Tibial nerve (tissue), 4 donors: ENCODE measurements around the gene NRCAM. TPM values are rescaled to one million over a fixed set of nuclear protein-coding genes. Genes with fewer than 3 reads are reported as not detected.

Experiments
- DNase-seq, 2 donors: peaks; one replicate each; pipeline ENCODE4 v3.0.0-alpha.2; 2019; ENCODE audit warnings: low spot score in 2 of 2
- H3K27ac ChIP-seq, 4 donors: fragments of 200-600 bp; sonication (generic) in 3 of 4; one replicate each; pipeline ENCODE4 v1.5.1; 2017 to 2019; ENCODE audit warnings: mild to moderate bottlenecking in 1 of 4
- H3K27me3 ChIP-seq, 2 donors: fragments of 200-600 bp; sonication (generic) in 1 of 2; one replicate each; pipeline versions ENCODE4 v1.5.1 to v1.6.0; 2017 to 2019
- H3K36me3 ChIP-seq, 3 donors: fragments of 200-600 bp; sonication (generic); one replicate each; pipeline ENCODE4 v1.5.1; 2018 to 2019
- H3K4me1 ChIP-seq, 4 donors: fragments of 200-600 bp; sonication (generic) in 3 of 4; one replicate each; pipeline ENCODE4 v1.5.1; 2017 to 2019
- H3K4me3 ChIP-seq, 4 donors: fragments of 200-600 bp; sonication (generic) in 3 of 4; one replicate each; pipeline ENCODE4 v1.5.1; 2017 to 2019; ENCODE audit warnings: mild to moderate bottlenecking in 1 of 4, moderate library complexity in 1 of 4
- H3K9me3 ChIP-seq, 4 donors: fragments of 200-600 bp; sonication (generic) in 3 of 4; one replicate each; pipeline ENCODE4 v1.5.1; 2017 to 2019
- CTCF ChIP-seq, 5 experiments: fragments of 200-600 bp in 3 of 5; fragments of 450-650 bp in 2 of 5; sonication (generic) in 3 of 5; IDR thresholded peaks; one replicate each; pipeline ENCODE4 v1.5.1; 2016 to 2019; ENCODE audit warnings: antibody characterized with exemption in 5 of 5, mild to moderate bottlenecking in 3 of 5, moderate library complexity in 2 of 5
- EP300 ChIP-seq, 2 donors: sonication (generic); formaldehyde crosslinking; IDR thresholded peaks; one replicate each; pipeline ENCODE4 v1.6.1; 2017; ENCODE audit warnings: antibody characterized with exemption in 2 of 2, mild to moderate bottlenecking in 1 of 2
- POLR2A ChIP-seq, 2 donors: fragments of 450-650 bp; IDR thresholded peaks; one replicate each; pipeline ENCODE4 v1.6.1; 2017; ENCODE audit warnings: antibody characterized with exemption in 2 of 2, mild to moderate bottlenecking in 2 of 2, moderate library complexity in 2 of 2
- WGBS, 2 donors: methylation state at CpG; one replicate each; pipeline ENCODE4 v1.1.5; 2018; 5-methylcytosine and 5-hydroxymethylcytosine counted together
- total RNA-seq, 4 donors: library from RNA; depleted of rRNA; stranded (reverse); fragments of >200 nt; gene quantifications; one replicate each; pipeline ENCODE4 v1.1.0, GENCODE V29; 2016

Gene NRCAM
- total RNA-seq, 4 donors from 2014 or later = 16.5 to 87.4 (median 22.4) TPM

GRCh38 chr7:108450160-108450559 is 6.1 kb downstream of the NRCAM start:
- TF ChIP-seq POLR2A (IDR thresholded peaks at IDR 0.05) (no peak), CTCF (IDR thresholded peaks at IDR 0.05) (no peak), EP300 (IDR thresholded peaks at IDR 0.05) (no peak)
- H3K27ac ChIP-seq = peak overlapping the region in 2 of 4 donors; percentile 65 to 79
- 92 to 95% methylated on average over 1 of the region's 1 CpG for WGBS, 2 donors
- no peak overlapping the region for H3K4me3 ChIP-seq
- DNase-seq = no peak
- peaks cover 0 to 14% (median 3%) of the 10 kb centered on the region in 4 donors for H3K4me1 ChIP-seq
- H3K9me3 ChIP-seq = no peaks in the 10 kb centered on the region
- H3K27me3 ChIP-seq = peaks cover 0 to 28% of the 10 kb centered on the region in 2 donors
- H3K36me3 ChIP-seq = no peaks in the 10 kb centered on the region

GRCh38 chr7:108449521-108449920 is 6.7 kb downstream of the NRCAM start:
- no peak overlapping the region for H3K4me3 ChIP-seq
- peak overlapping the region; percentile 34 to 79 (median 53) for H3K27ac ChIP-seq
- DNase-seq = no peak
- H3K9me3 ChIP-seq = no peaks in the 10 kb centered on the region
- peaks cover 0 to 22% of the 10 kb centered on the region in 2 donors for H3K27me3 ChIP-seq
- peaks cover 0 to 8% (median 0%) of the 10 kb centered on the region in 4 donors for H3K4me1 ChIP-seq
- TF ChIP-seq POLR2A (IDR thresholded peaks at IDR 0.05) (no peak), EP300 (IDR thresholded peaks at IDR 0.05) (no peak), CTCF (IDR thresholded peaks at IDR 0.05) (no peak)
- H3K36me3 ChIP-seq = no peaks in the 10 kb centered on the region

- no peaks in the 10 kb centered on the region for H3K36me3 ChIP-seq
- TF ChIP-seq CTCF (IDR thresholded peaks at IDR 0.05) = no peak
- TF ChIP-seq POLR2A (IDR thresholded peaks at IDR 0.05) = no peak
- no peak for TF ChIP-seq EP300 (IDR thresholded peaks at IDR 0.05)
- WGBS, 2 donors = 42 to 43% methylated on average over 11 of the region's 11 CpGs
These were observed 7.4 kb downstream of the NRCAM start for GRCh38 chr7:108448584-108449505.

GRCh38 chr7:108442039-108442568 is 14.1 kb downstream of the NRCAM start:
- no peaks in the 10 kb centered on the region for H3K27me3 ChIP-seq
- no peak overlapping the region for H3K4me3 ChIP-seq
- H3K36me3 ChIP-seq = no peaks in the 10 kb centered on the region
- 72 to 78% methylated on average over 5 of the region's 5 CpGs for WGBS, 2 donors
- no peaks in the 10 kb centered on the region for H3K4me1 ChIP-seq
- no peak overlapping the region for H3K27ac ChIP-seq
- H3K9me3 ChIP-seq = no peaks in the 10 kb centered on the region
- DNase-seq = no peak
- no peak for TF ChIP-seq CTCF (IDR thresholded peaks at IDR 0.05)
- TF ChIP-seq POLR2A (IDR thresholded peaks at IDR 0.05) = no peak
- TF ChIP-seq EP300 (IDR thresholded peaks at IDR 0.05) = no peak

More at GRCh38 chr7:108448584-108449505, 7.4 kb downstream of the NRCAM start:
- H3K27ac ChIP-seq = peak overlapping the region; percentile 34 to 79 (median 53)
- H3K27me3 ChIP-seq = peaks cover 0 to 15% of the 10 kb centered on the region in 2 donors
- H3K4me1 ChIP-seq = peaks cover 0 to 1% (median 0%) of the 10 kb centered on the region in 4 donors
- no peaks in the 10 kb centered on the region for H3K9me3 ChIP-seq
- peak overlapping the region in 3 of 4 donors; percentile 7 to 22 (median 19) for H3K4me3 ChIP-seq
- no peak for DNase-seq

DNA sequence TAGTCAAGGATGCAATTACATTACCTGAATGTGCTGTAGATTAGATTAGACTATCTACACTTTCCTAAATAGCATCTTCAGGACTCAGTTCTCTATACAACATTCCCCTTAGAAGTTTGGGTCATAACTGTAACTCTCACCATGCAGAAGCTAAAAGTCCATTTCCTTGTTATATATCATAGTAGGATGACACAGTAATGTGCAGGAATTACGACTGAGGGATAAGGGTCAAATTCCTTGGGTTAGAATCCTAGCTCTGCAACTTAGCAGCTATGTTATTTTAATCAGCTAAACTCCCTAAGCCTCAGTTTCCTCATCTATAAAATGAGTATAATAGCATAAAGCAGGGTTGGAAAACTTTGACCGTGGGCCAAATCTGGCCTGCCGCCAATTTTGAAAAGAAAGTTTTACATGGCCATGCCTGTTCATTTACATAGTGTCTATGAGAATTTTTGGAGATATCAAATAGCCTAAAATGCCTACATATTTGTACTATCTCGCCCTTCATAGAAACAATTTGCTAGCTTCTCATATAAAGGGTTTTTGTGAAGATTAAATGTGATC is 14.8 kb downstream of the NRCAM start:
- DNase-seq = no peak
- H3K4me1 ChIP-seq = no peaks in the 10 kb centered on the region
- TF ChIP-seq EP300 (IDR thresholded peaks at IDR 0.05) = no peak
- TF ChIP-seq POLR2A (IDR thresholded peaks at IDR 0.05) = no peak
- TF ChIP-seq CTCF (IDR thresholded peaks at IDR 0.05) = no peak
- no peak overlapping the region for H3K27ac ChIP-seq
- H3K27me3 ChIP-seq = no peaks in the 10 kb centered on the region
- no peaks in the 10 kb centered on the region for H3K36me3 ChIP-seq
- 74 to 76% methylated on average over 4 of the region's 4 CpGs for WGBS, 2 donors
- H3K4me3 ChIP-seq = no peak overlapping the region
- no peaks in the 10 kb centered on the region for H3K9me3 ChIP-seq
